ENCODE measurements around the gene CARM1.

The CARM1 gene

DNA sequence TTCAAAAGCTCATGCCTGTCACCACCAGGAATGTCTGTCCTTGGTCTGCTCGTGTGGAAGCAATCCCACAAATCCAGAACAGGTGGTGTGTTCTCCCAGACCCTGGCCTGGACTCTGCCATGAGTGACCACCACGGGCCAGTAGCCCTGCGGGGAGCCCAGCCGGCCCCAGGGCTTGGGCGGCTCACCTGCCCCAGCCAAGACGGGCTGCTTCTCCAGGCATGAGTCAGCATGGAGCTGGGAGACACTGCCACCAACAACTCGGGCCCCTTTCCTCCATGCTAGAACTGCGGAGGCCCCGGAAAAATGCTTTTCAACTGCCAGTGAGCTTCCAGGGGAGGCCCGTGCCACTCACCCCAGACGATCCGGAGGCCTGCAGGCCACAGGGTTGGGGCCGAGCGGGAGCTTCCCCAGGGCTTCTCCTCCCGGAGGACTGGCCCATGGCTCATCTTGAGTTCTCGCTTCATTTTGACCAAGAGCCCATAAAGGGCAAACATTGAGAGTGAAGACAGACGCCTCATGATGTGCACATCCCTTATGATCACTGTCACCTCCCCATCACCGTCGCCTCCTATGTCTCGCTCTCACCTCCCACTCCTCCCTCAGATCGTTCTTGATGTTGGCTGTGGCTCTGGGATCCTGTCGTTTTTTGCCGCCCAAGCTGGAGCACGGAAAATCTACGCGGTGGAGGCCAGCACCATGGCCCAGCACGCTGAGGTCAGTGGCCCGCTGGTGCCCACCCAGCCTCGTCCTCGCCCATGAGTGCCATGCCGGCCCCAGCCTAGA is 40.4 kb downstream of the CARM1 start:
- FAIRE-seq: no peak

DNA sequence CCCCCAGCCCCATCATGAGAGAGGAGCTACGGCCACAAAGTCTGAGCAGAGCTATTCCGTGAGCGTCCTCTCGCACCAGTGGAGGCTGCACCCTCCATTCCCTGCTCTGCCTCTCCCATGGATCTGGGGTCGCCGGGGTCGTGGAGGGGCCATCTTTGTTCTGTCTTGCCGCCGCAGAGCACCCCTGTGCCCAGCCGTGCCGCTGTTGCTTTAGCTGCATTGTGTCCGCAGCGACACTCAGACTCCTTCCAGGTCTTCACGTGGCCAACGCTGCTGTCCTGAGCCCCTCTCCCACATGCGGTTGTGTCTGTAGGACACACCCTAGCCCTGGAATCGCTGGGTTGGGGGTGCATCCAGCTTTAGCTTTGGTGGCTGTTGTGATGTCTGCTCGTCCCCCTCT is 41.3 kb downstream of the CARM1 start:
- FAIRE-seq: no peak

DNA sequence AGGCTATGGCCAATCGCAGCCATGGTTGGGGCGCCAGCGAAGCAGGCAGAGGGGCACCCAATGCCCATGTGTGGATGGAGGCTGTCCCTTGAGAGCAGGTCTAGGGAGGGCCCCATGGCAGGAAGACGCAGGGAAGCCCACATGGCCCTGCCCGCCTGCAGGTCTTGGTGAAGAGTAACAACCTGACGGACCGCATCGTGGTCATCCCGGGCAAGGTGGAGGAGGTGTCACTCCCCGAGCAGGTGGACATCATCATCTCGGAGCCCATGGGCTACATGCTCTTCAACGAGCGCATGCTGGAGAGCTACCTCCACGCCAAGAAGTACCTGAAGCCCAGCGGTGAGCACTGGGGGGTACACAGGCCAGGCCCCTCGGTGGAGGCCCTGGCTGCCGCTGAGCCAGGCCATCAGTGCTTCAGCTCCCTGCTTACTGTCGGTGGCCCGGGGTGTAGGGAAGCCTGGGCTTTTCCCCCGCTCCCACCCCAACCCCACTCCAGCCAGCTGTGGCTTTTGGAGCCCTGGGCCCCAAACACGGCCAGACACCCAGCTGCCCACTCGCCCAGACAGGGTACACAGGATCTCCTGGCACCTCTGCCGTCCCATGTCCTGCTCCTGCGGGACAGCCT is 42.5 kb downstream of the CARM1 start:
- no peak for FAIRE-seq

DNA sequence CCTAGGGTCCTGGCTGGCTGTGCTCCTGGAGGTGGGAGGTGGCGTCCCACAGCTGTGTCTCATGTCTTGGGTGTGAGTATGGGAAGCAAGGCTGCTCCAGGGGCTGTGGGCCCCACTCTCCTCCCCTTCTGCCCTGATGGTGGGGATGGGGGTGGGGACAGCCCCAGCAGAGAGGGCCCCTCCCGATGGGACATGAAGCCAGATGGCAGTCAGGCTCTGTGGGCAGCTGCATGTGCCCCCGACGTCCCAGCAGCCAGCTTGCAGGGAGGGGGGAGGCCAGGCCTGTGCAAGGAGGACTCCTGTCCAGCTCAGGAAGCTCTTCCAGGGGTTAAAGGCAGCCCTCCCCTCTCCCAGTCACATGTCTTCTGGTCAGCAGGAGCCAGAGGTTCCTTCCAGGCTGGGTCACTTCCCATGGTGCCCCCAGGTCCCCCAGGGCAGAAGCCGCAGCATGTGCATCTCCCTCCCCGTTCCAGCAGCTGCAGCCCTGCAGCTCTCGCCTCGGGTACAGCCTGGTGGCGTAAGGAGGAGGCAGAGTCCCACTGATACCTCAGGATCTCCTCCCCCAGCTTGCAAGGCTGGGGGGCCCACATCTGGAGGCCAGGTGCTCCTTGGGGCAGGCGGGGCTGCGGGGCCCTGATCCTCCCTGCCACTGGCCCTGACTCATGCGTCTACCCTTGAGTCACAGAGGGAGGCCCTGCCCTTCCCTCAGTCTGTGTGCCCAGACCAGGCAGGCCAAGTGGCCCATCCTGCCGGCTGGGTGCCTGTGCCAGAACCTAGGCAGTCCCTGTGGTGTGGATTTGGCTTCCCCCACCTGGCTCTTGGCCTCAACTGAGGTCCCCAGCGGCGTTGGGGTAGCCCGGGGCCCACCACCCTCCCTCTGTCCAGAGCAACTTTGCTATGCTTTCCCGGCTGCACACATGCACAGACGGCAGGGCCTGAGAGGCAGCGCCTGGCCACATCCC is 44.1 kb downstream of the CARM1 start:
- FAIRE-seq: no peak

DNA sequence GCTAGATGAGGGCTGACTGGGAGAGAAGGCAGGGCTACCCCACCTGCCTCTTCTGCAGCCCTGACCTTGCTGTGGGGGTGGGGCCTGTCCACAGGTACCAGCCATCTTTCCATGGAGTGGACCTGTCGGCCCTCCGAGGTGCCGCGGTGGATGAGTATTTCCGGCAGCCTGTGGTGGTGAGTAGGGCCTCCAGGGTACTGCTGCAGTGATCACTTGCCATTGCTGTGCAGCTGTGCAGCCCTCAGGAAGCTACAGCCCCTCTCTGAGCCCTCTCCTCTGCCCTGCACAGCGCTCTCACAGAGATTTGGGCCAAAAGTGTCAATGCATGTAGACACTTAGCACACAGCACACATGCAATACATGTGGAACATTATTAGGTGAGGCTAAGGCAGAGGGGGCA is 45.2 kb downstream of the CARM1 start:
- no peak for FAIRE-seq

DNA sequence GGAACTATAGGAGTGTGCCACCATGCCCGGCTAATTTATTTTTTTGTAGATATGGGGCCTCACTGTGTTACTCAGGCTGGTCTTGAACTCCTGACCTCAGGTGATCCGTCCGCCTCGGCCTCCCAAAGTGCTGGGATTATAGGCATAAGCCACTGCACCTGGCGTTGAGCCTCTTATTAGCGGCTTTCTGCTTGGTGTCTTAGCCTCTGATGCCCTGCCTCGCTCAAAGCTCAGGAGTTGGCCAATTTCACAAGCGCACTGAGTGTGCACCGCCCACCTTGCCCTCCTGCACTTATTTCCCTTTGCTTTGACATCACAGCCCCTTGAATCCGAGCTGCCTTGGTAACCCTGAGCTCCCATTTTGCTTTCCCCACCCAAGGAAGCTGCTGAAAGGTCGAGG is 47.0 kb downstream of the CARM1 start:
- no peak for FAIRE-seq

DNA sequence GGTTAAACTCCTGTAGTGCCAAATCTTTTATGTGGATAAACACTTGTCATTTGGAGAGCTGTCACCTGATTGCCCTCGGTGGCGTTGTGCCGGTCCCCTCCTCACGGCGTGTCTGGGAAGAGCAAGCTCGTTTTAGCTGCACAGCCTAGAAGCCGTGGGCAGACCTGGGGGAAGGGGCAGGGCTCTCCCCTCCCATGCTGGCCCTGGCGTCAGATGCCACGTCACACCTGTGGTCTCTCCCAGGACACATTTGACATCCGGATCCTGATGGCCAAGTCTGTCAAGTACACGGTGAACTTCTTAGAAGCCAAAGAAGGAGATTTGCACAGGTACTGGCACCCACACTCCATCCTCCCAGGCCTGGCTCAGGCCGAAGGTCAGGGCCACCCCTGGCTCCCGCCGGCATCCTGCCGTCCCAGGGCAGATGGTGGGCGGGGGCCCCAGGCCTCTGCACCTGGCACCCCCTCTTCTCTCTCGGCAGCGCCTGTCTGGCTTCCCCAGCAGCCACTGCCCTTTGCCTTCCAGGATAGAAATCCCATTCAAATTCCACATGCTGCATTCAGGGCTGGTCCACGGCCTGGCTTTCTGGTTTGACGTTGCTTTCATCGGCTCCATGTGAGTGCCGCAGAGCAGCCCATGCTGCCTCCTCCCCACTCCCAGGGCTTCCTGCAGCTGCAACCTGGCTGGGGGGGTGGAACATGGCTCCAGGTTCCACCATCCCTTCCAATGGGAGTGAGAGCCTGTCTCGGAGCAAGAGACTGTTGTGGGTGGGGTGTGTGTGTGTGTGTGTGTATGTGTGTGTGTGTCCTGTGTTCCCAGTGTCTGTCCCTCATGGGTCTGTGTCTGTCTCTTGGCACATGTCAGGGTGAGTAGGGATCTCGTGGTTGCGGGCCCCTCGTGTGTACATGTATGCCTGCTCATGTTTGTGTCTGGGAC is 48.3 kb downstream of the CARM1 start:
- FAIRE-seq: no peak

DNA sequence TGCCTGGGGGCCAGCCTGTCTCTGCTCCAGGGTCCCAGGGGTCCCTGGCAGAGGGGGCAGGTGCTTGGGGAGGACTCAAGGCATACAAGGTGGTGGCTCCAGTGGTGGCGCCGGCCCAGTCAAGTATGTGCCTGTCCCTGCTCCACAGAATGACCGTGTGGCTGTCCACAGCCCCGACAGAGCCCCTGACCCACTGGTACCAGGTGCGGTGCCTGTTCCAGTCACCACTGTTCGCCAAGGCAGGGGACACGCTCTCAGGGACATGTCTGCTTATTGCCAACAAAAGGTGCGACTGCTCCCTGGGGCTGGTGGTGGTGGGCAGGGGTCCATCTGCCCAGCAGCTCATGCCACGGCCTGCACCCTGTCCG is 48.9 kb downstream of the CARM1 start:
- FAIRE-seq: no peak

DNA sequence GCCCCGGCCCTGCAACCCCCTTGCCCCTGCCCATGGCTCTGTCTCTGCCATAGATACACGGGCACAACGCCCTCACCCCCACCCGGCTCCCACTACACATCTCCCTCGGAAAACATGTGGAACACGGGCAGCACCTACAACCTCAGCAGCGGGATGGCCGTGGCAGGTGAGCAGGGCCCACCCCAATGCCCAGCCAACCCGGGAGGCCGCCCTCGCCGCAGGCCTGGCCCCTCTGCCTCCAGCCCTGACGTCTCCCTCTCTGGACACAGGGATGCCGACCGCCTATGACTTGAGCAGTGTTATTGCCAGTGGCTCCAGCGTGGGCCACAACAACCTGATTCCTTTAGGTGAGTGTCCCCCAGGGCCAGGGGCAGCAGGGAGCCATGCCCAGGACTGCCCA is 49.4 kb downstream of the CARM1 start:
- FAIRE-seq: no peak

DNA sequence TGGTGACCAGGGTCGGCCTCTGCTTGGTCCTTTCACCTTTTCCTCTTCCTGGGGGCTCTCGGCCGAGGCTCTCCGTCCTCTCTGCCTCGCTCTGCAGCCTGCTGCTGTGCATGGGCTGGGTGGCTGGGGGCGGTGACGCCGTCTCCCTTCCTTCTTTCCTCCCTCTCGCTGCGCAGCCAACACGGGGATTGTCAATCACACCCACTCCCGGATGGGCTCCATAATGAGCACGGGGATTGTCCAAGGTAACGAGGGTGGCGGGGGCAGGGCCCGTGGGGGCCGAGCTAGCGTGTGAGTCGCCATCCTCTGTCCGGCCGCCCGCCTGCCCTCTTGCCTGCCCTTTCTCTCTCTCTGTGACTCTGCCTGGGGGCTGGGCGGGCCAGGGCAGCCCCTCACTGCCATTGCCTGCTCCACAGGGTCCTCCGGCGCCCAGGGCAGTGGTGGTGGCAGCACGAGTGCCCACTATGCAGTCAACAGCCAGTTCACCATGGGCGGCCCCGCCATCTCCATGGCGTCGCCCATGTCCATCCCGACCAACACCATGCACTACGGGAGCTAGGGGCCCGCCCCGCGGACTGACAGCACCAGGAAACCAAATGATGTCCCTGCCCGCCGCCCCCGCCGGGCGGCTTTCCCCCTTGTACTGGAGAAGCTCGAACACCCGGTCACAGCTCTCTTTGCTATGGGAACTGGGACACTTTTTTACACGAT is 50.0 kb downstream of the CARM1 start:
- no peak for FAIRE-seq

DNA sequence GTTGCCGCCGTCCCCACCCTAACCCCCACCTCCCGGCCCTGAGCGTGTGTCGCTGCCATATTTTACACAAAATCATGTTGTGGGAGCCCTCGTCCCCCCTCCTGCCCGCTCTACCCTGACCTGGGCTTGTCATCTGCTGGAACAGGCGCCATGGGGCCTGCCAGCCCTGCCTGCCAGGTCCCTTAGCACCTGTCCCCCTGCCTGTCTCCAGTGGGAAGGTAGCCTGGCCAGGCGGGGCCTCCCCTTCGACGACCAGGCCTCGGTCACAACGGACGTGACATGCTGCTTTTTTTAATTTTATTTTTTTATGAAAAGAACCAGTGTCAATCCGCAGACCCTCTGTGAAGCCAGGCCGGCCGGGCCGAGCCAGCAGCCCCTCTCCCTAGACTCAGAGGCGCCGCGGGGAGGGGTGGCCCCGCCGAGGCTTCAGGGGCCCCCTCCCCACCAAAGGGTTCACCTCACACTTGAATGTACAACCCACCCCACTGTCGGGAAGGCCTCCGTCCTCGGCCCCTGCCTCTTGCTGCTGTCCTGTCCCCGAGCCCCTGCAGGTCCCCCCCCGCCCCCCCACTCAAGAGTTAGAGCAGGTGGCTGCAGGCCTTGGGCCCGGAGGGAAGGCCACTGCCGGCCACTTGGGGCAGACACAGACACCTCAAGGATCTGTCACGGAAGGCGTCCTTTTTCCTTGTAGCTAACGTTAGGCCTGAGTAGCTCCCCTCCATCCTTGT is 50.7 kb downstream of the CARM1 start:
- no peak for FAIRE-seq

DNA sequence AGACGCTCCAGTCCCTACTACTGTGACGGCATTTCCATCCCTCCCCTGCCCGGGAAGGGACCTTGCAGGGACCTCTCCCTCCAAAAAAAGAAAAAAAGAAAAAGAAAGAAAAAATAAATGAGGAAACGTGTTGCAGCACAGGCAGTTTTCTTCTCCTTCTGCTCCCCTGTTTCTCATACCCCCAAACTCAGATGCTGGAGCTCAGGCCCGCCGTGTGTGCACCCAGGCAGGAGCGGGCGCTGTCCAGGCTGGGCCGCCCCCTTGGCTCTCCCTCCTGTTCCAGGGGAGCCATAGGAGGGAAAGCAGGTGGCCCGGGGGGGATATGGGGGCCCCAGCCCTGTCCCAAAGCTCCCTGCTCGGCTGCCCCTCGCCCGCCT is 51.3 kb downstream of the CARM1 start:
- FAIRE-seq: no peak

DNA sequence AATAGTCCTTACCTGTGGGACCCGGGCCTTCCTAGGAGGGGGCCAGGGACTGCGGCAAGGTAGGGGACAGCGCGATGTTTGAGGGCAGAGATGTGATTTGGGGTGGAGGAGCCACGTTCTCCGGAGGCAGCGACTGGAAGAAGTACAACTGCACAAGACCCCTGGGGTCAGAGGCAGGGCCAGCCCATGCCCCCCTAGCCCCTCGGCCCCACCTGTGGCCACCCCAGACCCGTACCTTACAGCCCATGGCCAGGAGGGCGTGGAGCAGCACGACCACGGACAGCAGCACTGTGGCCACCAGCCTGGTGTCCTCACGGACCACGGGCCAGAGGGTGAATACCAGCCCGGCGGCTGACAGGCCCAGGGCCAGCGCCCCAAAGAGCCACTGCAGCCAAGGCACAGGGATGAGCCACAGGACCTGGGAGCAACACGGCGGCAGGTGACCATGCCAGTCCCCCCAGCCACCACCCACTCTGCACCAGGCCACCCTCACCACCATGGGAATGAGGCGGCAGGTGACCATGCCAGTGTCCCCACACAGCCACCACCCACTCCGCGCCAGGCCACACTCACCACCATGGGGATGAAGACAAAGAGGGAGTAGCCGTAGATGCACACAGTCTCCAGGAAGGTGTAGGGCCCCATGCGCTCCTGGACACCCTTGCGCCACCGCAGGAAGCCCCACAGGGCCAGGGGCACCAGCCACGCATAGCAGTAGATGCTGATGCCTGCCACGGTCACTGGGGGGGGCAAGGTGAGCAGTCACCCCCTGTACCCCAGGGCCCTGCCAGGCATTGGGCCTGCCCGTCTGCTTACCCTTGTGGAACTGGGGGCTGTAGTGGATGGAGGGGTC is 52.1 kb downstream of the CARM1 start:
- FAIRE-seq: no peak

DNA sequence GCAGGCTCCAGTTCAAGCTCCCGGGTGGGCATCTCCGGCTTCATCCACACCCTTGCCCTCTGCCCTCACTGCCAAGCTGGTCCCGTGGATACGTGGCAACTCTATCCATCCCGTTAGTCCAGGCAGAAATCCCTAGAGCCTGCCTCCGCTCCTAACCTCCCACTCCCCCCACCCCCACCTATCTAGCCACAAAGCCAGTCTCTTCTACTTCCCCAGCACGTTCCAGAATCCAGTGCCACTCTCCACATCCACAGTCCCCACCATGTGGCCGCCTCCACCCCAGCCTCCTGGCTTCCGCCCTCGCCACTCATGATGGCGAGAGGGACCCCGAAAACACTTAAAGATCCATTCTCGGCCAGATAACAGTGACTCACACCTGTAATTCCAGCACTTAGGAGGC is 53.2 kb downstream of the CARM1 start:
- no peak for FAIRE-seq

DNA sequence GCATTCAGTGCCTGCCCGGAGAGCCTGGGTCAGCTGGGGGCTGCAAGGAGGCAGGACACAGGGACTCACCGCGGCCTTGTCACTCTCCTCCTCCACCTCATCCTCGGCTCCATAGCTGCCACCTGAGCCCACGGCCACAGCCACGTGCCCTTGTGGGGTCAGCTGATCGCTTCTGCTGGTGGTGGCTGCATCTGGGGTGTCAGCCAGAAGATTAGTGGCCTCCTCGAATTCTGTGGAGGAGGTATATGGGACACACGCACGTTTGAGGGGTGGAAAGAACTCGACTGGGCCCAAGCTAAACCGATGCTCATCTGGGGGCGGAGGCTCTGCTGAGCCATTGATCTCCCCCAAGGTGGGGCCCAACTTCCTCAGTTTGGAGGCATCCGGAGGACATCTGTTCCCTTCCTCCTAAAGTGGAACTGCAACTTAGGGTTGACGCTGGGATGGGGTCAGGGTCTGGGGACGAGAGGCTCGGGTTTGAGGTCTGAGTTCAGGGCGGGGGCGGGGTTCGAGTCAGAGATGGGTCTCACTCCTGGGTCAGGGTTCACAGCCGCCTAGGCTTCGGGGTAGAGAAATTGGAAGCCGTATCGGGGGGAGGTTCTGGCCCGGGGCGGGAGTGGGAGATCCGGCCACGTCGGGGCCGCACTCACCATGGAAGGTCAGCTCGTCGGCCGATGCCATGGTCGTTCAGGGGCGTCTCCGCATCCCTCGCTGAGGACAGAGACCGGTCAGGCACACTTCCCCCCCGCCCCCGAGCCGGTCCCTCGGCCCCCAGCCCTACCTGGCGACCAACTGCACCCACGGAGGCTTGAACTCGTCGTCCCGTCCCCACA is 56.6 kb downstream of the CARM1 start:
- FAIRE-seq: no peak

DNA sequence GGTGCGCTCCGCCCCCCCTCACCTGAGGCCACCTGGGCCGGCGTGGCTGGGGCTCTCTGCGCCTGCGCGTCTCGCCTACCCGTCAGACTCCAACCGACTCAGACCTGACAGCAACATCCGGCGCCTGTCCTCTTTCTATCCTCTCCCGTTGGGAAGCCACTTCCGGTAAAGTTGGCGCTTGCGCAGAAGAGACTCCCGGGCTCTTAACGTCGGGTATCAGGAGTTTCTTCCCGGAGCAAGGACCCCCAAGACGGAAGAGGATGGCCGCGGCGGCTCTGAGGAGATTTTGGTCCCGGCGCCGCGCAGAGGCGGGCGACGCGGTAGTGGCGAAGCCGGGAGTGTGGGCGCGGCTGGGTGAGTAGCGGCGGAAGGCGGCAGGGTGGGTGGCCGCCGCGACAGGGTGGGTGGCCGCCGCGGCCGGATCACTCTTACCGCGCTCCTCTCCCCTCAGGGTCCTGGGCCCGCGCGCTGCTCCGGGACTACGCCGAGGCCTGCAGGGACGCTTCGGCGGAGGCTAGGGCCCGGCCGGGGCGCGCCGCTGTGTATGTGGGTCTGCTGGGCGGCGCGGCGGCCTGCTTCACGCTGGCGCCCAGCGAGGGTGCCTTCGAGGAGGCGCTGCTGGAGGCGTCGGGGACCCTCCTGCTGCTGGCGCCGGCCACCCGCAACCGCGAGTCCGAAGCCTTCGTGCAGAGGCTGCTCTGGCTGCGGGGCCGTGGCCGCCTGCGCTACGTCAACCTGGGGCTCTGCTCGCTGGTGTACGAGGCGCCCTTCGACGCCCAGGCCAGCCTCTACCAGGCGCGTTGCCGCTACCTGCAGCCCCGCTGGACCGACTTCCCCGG is 57.4 kb downstream of the CARM1 start, which contains the start of the genes TIMM29 and YIPF2:
Gene TIMM29 (plus strand): TSS at position 249 of the 839 bp plus-strand sequence. CDS start 12 bp downstream, at position 261.
Gene YIPF2 (minus strand): TSS at position 77 of the 839 bp plus-strand sequence. CDS start 229 bp downstream, outside the sequence.
- peak; percentile 84 for FAIRE-seq

DNA sequence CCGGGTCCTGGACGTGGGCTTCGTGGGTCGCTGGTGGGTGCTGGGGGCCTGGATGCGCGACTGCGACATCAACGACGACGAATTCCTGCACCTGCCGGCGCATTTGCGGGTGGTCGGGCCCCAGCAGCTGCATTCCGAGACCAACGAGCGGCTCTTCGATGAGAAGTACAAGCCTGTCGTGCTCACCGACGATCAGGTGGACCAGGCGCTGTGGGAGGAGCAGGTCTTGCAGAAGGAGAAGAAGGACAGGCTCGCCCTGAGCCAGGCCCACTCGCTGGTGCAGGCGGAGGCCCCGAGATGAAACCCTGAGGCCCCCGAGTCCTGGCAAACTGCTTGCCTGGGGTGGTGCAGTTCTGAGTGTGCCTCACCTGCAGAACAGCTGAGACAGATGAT is 58.0 kb downstream of the CARM1 start:
- no peak for FAIRE-seq

Data from endometrium (tissue), 2 donors.